HG03432 (cell line): ENCODE measurements around the gene NPTXR.
"Not testable (repeated sequence)": the region's sequence is repeated elsewhere in the genome, so short reads cannot be mapped to it uniquely, and the experiment has no call there.

Experiments used
- ATAC-seq: cut with Tn5 transposase; IDR thresholded peaks from one replicate; pipeline ENCODE4 v1.9.1; 2021; ENCODE audit warnings: mild to moderate bottlenecking, moderate library complexity; ENCODE audit not compliant: unreplicated experiment

NPTXR gene

GRCh38 chr22:38868886-38869381, 25.1 kb upstream of the NPTXR start:
- no peak for ATAC-seq

- ATAC-seq: no peak
These were observed 24.5 kb upstream of the NPTXR start for GRCh38 chr22:38868286-38868721.

GRCh38 chr22:38867471-38868285, 23.9 kb upstream of the NPTXR start:
- no peak for ATAC-seq

GRCh38 chr22:38867124-38867455, 23.3 kb upstream of the NPTXR start:
- no peak for ATAC-seq

- no peak for ATAC-seq
These were observed 22.7 kb upstream of the NPTXR start for GRCh38 chr22:38866399-38867123.

- ATAC-seq: no peak
These were observed 22.2 kb upstream of the NPTXR start for GRCh38 chr22:38866024-38866398.

- no peak for ATAC-seq
These were observed 21.6 kb upstream of the NPTXR start for GRCh38 chr22:38865201-38866023.

GRCh38 chr22:38864361-38865191, 20.7 kb upstream of the NPTXR start:
- no peak for ATAC-seq

GRCh38 chr22:38863531-38864131, 19.8 kb upstream of the NPTXR start:
- no peak for ATAC-seq

GRCh38 chr22:38862375-38863329, 18.8 kb upstream of the NPTXR start:
- no peak for ATAC-seq

- ATAC-seq: no peak
These were observed 18.1 kb upstream of the NPTXR start for GRCh38 chr22:38861927-38862326.

- no peak for ATAC-seq
These were observed 17.5 kb upstream of the NPTXR start for GRCh38 chr22:38861170-38861876.

- ATAC-seq: no peak
These were observed 16.7 kb upstream of the NPTXR start for GRCh38 chr22:38860283-38861169.

GRCh38 chr22:38859581-38860282, 15.9 kb upstream of the NPTXR start:
- no peak for ATAC-seq

- no peak for ATAC-seq
These were observed 14.7 kb upstream of the NPTXR start for GRCh38 chr22:38858492-38858891.

GRCh38 chr22:38854476-38854875, 10.6 kb upstream of the NPTXR start:
- not testable (repeated sequence) for ATAC-seq

GRCh38 chr22:38853883-38854282, 10.1 kb upstream of the NPTXR start:
- not testable (repeated sequence) for ATAC-seq
